Skin epidermis (tissue), 12 donors: ENCODE data around the gene FGF14.

ENCODE experiments used
- H3K27ac ChIP-seq, 21 experiments: fragments of 200-600 bp; sonication (generic) in 11 of 21; one replicate each; pipeline ENCODE4 v1.5.0; 2020; ENCODE audit warnings: mild to moderate bottlenecking in 3 of 21, inconsistent platforms in 2 of 21, moderate library complexity in 2 of 21
- H3K4me3 ChIP-seq, 7 experiments: fragments of 200-600 bp; sonication (generic) in 2 of 7; one replicate each; pipeline ENCODE4 v1.5.0; 2020; ENCODE audit warnings: inconsistent platforms in 2 of 7, mild to moderate bottlenecking in 2 of 7, moderate library complexity in 1 of 7

The FGF14 gene

GRCh38 chr13:101965096-101965495 is 436.8 kb downstream of the FGF14 start:
- Histone ChIP-seq H3K4me3 (no peak overlapping the region), H3K27ac (no peak overlapping the region)

GRCh38 chr13:101959016-101959415 is 442.8 kb downstream of the FGF14 start:
- Histone ChIP-seq H3K4me3 (no peak overlapping the region), H3K27ac (no peak overlapping the region)

GRCh38 chr13:101955764-101956163 is 446.1 kb downstream of the FGF14 start:
- H3K27ac ChIP-seq, result no peak overlapping the region
- H3K4me3 ChIP-seq, result no peak overlapping the region

- Histone ChIP-seq H3K27ac (no peak overlapping the region), H3K4me3 (no peak overlapping the region)
Measured at GRCh38 chr13:101951114-101951513, 450.7 kb downstream of the FGF14 start.

- Histone ChIP-seq H3K4me3 (no peak overlapping the region), H3K27ac (no peak overlapping the region)
Measured at GRCh38 chr13:101949681-101950080, 452.2 kb downstream of the FGF14 start.

- Histone ChIP-seq H3K27ac (no peak overlapping the region), H3K4me3 (no peak overlapping the region)
Measured at GRCh38 chr13:101946401-101946800, 455.4 kb downstream of the FGF14 start.

GRCh38 chr13:101945435-101945834 is 456.4 kb downstream of the FGF14 start:
- no peak overlapping the region for H3K4me3 ChIP-seq
- H3K27ac ChIP-seq, result no peak overlapping the region

GRCh38 chr13:101944521-101944920 is 457.3 kb downstream of the FGF14 start:
- Histone ChIP-seq H3K27ac (no peak overlapping the region), H3K4me3 (no peak overlapping the region)

- Histone ChIP-seq H3K4me3 (no peak overlapping the region), H3K27ac (no peak overlapping the region)
Measured at GRCh38 chr13:101942535-101943157, 459.2 kb downstream of the FGF14 start.

- H3K4me3 ChIP-seq, result no peak overlapping the region
- H3K27ac ChIP-seq, result no peak overlapping the region
Measured at GRCh38 chr13:101942038-101942437, 459.8 kb downstream of the FGF14 start.

- H3K4me3 ChIP-seq, result no peak overlapping the region
- H3K27ac ChIP-seq, result no peak overlapping the region
Measured at GRCh38 chr13:101941095-101941783, 460.6 kb downstream of the FGF14 start.

GRCh38 chr13:101939370-101939769 is 462.5 kb downstream of the FGF14 start:
- Histone ChIP-seq H3K27ac (no peak overlapping the region), H3K4me3 (no peak overlapping the region)

GRCh38 chr13:101935828-101936227 is 466.0 kb downstream of the FGF14 start:
- Histone ChIP-seq H3K4me3 (no peak overlapping the region), H3K27ac (no peak overlapping the region)

- Histone ChIP-seq H3K4me3 (no peak overlapping the region), H3K27ac (no peak overlapping the region)
Measured at GRCh38 chr13:101931186-101931585, 470.7 kb downstream of the FGF14 start.

- Histone ChIP-seq H3K27ac (no peak overlapping the region), H3K4me3 (no peak overlapping the region)
Measured at GRCh38 chr13:101930331-101930730, 471.5 kb downstream of the FGF14 start.

GRCh38 chr13:101925731-101926130 is 476.1 kb downstream of the FGF14 start:
- no peak overlapping the region for H3K27ac ChIP-seq
- H3K4me3 ChIP-seq, result no peak overlapping the region

- no peak overlapping the region for H3K27ac ChIP-seq
- H3K4me3 ChIP-seq, result no peak overlapping the region
Measured at GRCh38 chr13:101919541-101920181, 482.2 kb downstream of the FGF14 start.

GRCh38 chr13:101917833-101918661 is 483.8 kb downstream of the FGF14 start:
- Histone ChIP-seq H3K27ac (no peak overlapping the region), H3K4me3 (no peak overlapping the region)

GRCh38 chr13:101917475-101917810 is 484.4 kb downstream of the FGF14 start:
- no peak overlapping the region for H3K4me3 ChIP-seq

GRCh38 chr13:101916775-101917474 is 484.9 kb downstream of the FGF14 start:
- H3K27ac ChIP-seq, result no peak overlapping the region
- H3K4me3 ChIP-seq, result peak overlapping the region in 1 of 7 experiments; percentile 10

More at GRCh38 chr13:101917475-101917810, 484.4 kb downstream of the FGF14 start:
- no peak overlapping the region for H3K27ac ChIP-seq
